Vagina (tissue), 2 donors: ENCODE measurements around the gene FMNL2. TPM values are rescaled to one million over a fixed set of nuclear protein-coding genes. Genes with fewer than 3 reads are reported as not detected.

Experiments
- DNase-seq, 2 donors: peaks; one replicate each; pipeline ENCODE4 v3.0.0-alpha.2; 2017; ENCODE audit errors: extremely low spot score in 2 of 2
- H3K27ac ChIP-seq: fragments of 200-600 bp; sonication (generic); one replicate; pipeline ENCODE4 v1.5.1; 2019
- H3K27me3 ChIP-seq: fragments of 200-600 bp; sonication (generic); one replicate; pipeline ENCODE4 v1.5.1; 2019
- H3K36me3 ChIP-seq, 2 donors: fragments of 200-600 bp; sonication (generic); one replicate each; pipeline ENCODE4 v1.5.1; 2017 to 2019
- H3K4me1 ChIP-seq: fragments of 200-600 bp; sonication (generic); one replicate; pipeline ENCODE4 v1.5.1; 2019
- H3K4me3 ChIP-seq, 2 donors: fragments of 200-600 bp; sonication (generic); 1 replicate in 1 of 2; 2 replicates in 1 of 2; pipeline ENCODE4 v1.5.1; 2016 to 2019
- H3K9me3 ChIP-seq: fragments of 200-600 bp; sonication (generic); one replicate; pipeline ENCODE4 v1.5.1; 2019
- CTCF ChIP-seq, 3 experiments: fragments of 450-650 bp in 2 of 3; fragments of 200-600 bp in 1 of 3; sonication (generic) in 1 of 3; IDR thresholded peaks; one replicate each; pipeline ENCODE4 v1.5.1; 2017 to 2019; ENCODE audit warnings: antibody characterized with exemption in 3 of 3, mild to moderate bottlenecking in 2 of 3, moderate library complexity in 2 of 3
- POLR2A ChIP-seq, 2 donors: fragments of 450-650 bp; IDR thresholded peaks; one replicate each; pipeline ENCODE4 v1.6.1; 2017; ENCODE audit warnings: antibody characterized with exemption in 2 of 2, mild to moderate bottlenecking in 2 of 2, moderate library complexity in 2 of 2
- POLR2AphosphoS5 ChIP-seq, 2 donors: sonication (generic); formaldehyde crosslinking; IDR thresholded peaks; one replicate each; pipeline ENCODE4 v1.9.0; 2017; ENCODE audit warnings: antibody characterized with exemption in 2 of 2, mild to moderate bottlenecking in 2 of 2, low read depth in 1 of 2; ENCODE audit not compliant: insufficient read depth in 1 of 2
- intact Hi-C: fragments of 100-400 bp; cut with DNase I; formaldehyde crosslinking; loops from one replicate; pipeline ENCODE4 v1.15.1; 2023
- total RNA-seq: library from RNA; depleted of rRNA; stranded (reverse); fragments of >200 nt; gene quantifications from one replicate; pipeline ENCODE4 v1.2.3, GENCODE V29; 2016

FMNL2 gene
- total RNA-seq, 1 donor from 2014 or later: 35.4 TPM

GRCh38 chr2:152445375-152445774, 110.4 kb downstream of the FMNL2 start:
- Histone ChIP-seq H3K4me3 (no peak overlapping the region), H3K9me3 (no peaks in the 10 kb centered on the region), H3K4me1 (peaks cover 41% of the 10 kb centered on the region), H3K27me3 (no peaks in the 10 kb centered on the region), H3K27ac (peak overlapping the region; percentile 13), H3K36me3 (no peaks in the 10 kb centered on the region)
- no peak for TF ChIP-seq POLR2AphosphoS5 (IDR thresholded peaks at IDR 0.05; ENCODE audit: insufficient read depth in 1 of 2, low read depth in 1 of 2)
- no peak for TF ChIP-seq CTCF (IDR thresholded peaks at IDR 0.05)
- intact Hi-C loops: no loop called here
- no peak for DNase-seq

GRCh38 chr2:152445791-152446201, 110.8 kb downstream of the FMNL2 start:
- TF ChIP-seq CTCF (IDR thresholded peaks at IDR 0.05) (no peak), POLR2A (IDR thresholded peaks at IDR 0.05) (no peak), POLR2AphosphoS5 (IDR thresholded peaks at IDR 0.05; ENCODE audit: insufficient read depth in 1 of 2, low read depth in 1 of 2) (no peak)
- H3K27ac ChIP-seq: peak overlapping the region; percentile 13
- intact Hi-C loops: no loop called here
- peaks cover 40% of the 10 kb centered on the region for H3K4me1 ChIP-seq
- no peak overlapping the region for H3K4me3 ChIP-seq
- H3K36me3 ChIP-seq: no peaks in the 10 kb centered on the region
- H3K9me3 ChIP-seq: no peaks in the 10 kb centered on the region
- DNase-seq: no peak
- H3K27me3 ChIP-seq: no peaks in the 10 kb centered on the region

- Histone ChIP-seq H3K9me3 (no peaks in the 10 kb centered on the region), H3K27me3 (no peaks in the 10 kb centered on the region), H3K36me3 (no peaks in the 10 kb centered on the region), H3K4me1 (peaks cover 40% of the 10 kb centered on the region), H3K27ac (peak overlapping the region; percentile 13), H3K4me3 (no peak overlapping the region)
- no peak for DNase-seq
- intact Hi-C loops: no loop called here
- no peak for TF ChIP-seq POLR2AphosphoS5 (IDR thresholded peaks at IDR 0.05; ENCODE audit: insufficient read depth in 1 of 2, low read depth in 1 of 2)
Observed at GRCh38 chr2:152446213-152446612, 111.2 kb downstream of the FMNL2 start.

GRCh38 chr2:152447897-152448296, 112.9 kb downstream of the FMNL2 start:
- no peak overlapping the region for H3K4me3 ChIP-seq
- intact Hi-C loops: no loop called here
- peaks cover 40% of the 10 kb centered on the region for H3K4me1 ChIP-seq
- no peak for TF ChIP-seq POLR2AphosphoS5 (IDR thresholded peaks at IDR 0.05; ENCODE audit: insufficient read depth in 1 of 2, low read depth in 1 of 2)
- no peak for TF ChIP-seq CTCF (IDR thresholded peaks at IDR 0.05)
- TF ChIP-seq POLR2A (IDR thresholded peaks at IDR 0.05): no peak
- DNase-seq: no peak
- no peaks in the 10 kb centered on the region for H3K27me3 ChIP-seq
- H3K36me3 ChIP-seq: no peaks in the 10 kb centered on the region
- no peak overlapping the region for H3K27ac ChIP-seq
- no peaks in the 10 kb centered on the region for H3K9me3 ChIP-seq

GRCh38 chr2:152448606-152449005, 113.6 kb downstream of the FMNL2 start:
- Histone ChIP-seq H3K36me3 (no peaks in the 10 kb centered on the region), H3K27me3 (no peaks in the 10 kb centered on the region), H3K27ac (no peak overlapping the region), H3K9me3 (no peaks in the 10 kb centered on the region), H3K4me3 (no peak overlapping the region), H3K4me1 (peaks cover 36% of the 10 kb centered on the region)
- TF ChIP-seq POLR2AphosphoS5 (IDR thresholded peaks at IDR 0.05; ENCODE audit: insufficient read depth in 1 of 2, low read depth in 1 of 2): no peak
- TF ChIP-seq CTCF (IDR thresholded peaks at IDR 0.05): no peak
- TF ChIP-seq POLR2A (IDR thresholded peaks at IDR 0.05): no peak
- DNase-seq: no peak
- intact Hi-C loops: no loop called here

- no peaks in the 10 kb centered on the region for H3K27me3 ChIP-seq
- no peak overlapping the region for H3K27ac ChIP-seq
- TF ChIP-seq CTCF (IDR thresholded peaks at IDR 0.05) (no peak), POLR2A (IDR thresholded peaks at IDR 0.05) (no peak), POLR2AphosphoS5 (IDR thresholded peaks at IDR 0.05; ENCODE audit: insufficient read depth in 1 of 2, low read depth in 1 of 2) (no peak)
- intact Hi-C loops: no loop called here
- no peaks in the 10 kb centered on the region for H3K9me3 ChIP-seq
- no peaks in the 10 kb centered on the region for H3K36me3 ChIP-seq
- H3K4me1 ChIP-seq: peaks cover 28% of the 10 kb centered on the region
- DNase-seq: no peak
- no peak overlapping the region for H3K4me3 ChIP-seq
Observed at GRCh38 chr2:152449578-152449977, 114.6 kb downstream of the FMNL2 start.
